ENCODE results near the gene METTL6.
"Not testable (repeated sequence)": the region's sequence is repeated elsewhere in the genome, so short reads cannot be mapped to it uniquely, and the experiment has no call there.

The METTL6 gene

GRCh38 chr3:15450438-15451215, 23.3 kb upstream of the METTL6 start:
- DNase-seq: no peak

GRCh38 chr3:15449489-15450224, 22.3 kb upstream of the METTL6 start:
- DNase-seq: no peak

GRCh38 chr3:15443826-15444524, 16.6 kb upstream of the METTL6 start:
- DNase-seq: no peak

GRCh38 chr3:15440891-15441290, 13.5 kb upstream of the METTL6 start:
- no peak for DNase-seq

- no peak for DNase-seq
Observed at GRCh38 chr3:15439476-15439875, 12.1 kb upstream of the METTL6 start.

- no peak for DNase-seq
Observed at GRCh38 chr3:15438983-15439382, 11.6 kb upstream of the METTL6 start.

GRCh38 chr3:15436246-15436645, 8.9 kb upstream of the METTL6 start:
- no peak for DNase-seq

- no peak for DNase-seq
Observed at GRCh38 chr3:15434756-15435155, 7.4 kb upstream of the METTL6 start.

- DNase-seq: no peak
Observed at GRCh38 chr3:15433531-15433930, 6.2 kb upstream of the METTL6 start.

- DNase-seq: no peak
Observed at GRCh38 chr3:15431256-15431837, 4.0 kb upstream of the METTL6 start.

- no peak for DNase-seq
Observed at GRCh38 chr3:15430624-15431023, 3.3 kb upstream of the METTL6 start.

GRCh38 chr3:15429080-15429479, 1.7 kb upstream of the METTL6 start:
- DNase-seq: no peak

- DNase-seq: no peak
Observed at GRCh38 chr3:15428539-15428938, 1.2 kb upstream of the METTL6 start.

- no peak for DNase-seq
Observed at GRCh38 chr3:15427981-15428380, 637 bp upstream of the METTL6 start.

GRCh38 chr3:15426579-15427118, 695 bp downstream of the METTL6 start:
- DNase-seq: no peak

- DNase-seq: no peak
Observed at GRCh38 chr3:15420871-15421270, 6.5 kb downstream of the METTL6 start.

GRCh38 chr3:15410966-15411365, 16.4 kb downstream of the METTL6 start:
- DNase-seq: not testable (repeated sequence)

GRCh38 chr3:15409774-15410173, 17.6 kb downstream of the METTL6 start:
- no peak for DNase-seq

- DNase-seq: no peak
Observed at GRCh38 chr3:15409239-15409638, 18.1 kb downstream of the METTL6 start.

GRCh38 chr3:15405448-15406050, 21.8 kb downstream of the METTL6 start:
- DNase-seq: no peak

- DNase-seq: no peak
Observed at GRCh38 chr3:15404767-15405166, 22.6 kb downstream of the METTL6 start.

- no peak for DNase-seq
Observed at GRCh38 chr3:15403965-15404364, 23.4 kb downstream of the METTL6 start.

GRCh38 chr3:15403495-15403894, 23.8 kb downstream of the METTL6 start:
- DNase-seq: no peak

Measured in effector CD8-positive, alpha-beta T cell (primary cell).